T-helper 17 cell (primary cell): ENCODE results near the gene CLDN15. TPM values are rescaled to one million over a fixed set of nuclear protein-coding genes. Genes with fewer than 3 reads are reported as not detected.

Source experiments
- ATAC-seq: fragments of 150-1000 bp; cut with Tn5 transposase; 2 replicates; pipeline ENCODE4 v1.10.0; 2021; ENCODE audit warnings: mild to moderate bottlenecking, moderate library complexity
- DNase-seq, 3 donors: peaks; one replicate each; pipeline versions ENCODE4 v3.0.0 to v3.0.0-alpha.2; 2020 to 2021
- H3K9me3 ChIP-seq: one replicate; pipeline ENCODE4 v1.7.0; 2013; ENCODE audit warnings: low read length, mild to moderate bottlenecking; ENCODE audit not compliant: control insufficient read depth, poor library complexity, severe bottlenecking
- H3K27ac Mint-ChIP-seq: one replicate; pipeline ENCODE4 v1.8.0; 2022; ENCODE audit warnings: mild to moderate bottlenecking, moderate library complexity, mixed read lengths
- H3K27me3 Mint-ChIP-seq: one replicate; pipeline ENCODE4 v1.8.0; 2022; ENCODE audit warnings: mixed read lengths
- H3K36me3 Mint-ChIP-seq: one replicate; pipeline ENCODE4 v1.8.0; 2022; ENCODE audit warnings: low read depth, mixed read lengths
- H3K4me1 Mint-ChIP-seq: one replicate; pipeline ENCODE4 v1.8.0; 2022; ENCODE audit warnings: mild to moderate bottlenecking, mixed read lengths
- H3K4me3 Mint-ChIP-seq: one replicate; pipeline ENCODE4 v1.8.0; 2022; ENCODE audit warnings: mild to moderate bottlenecking, moderate library complexity, mixed read lengths
- total RNA-seq, 4 donors: library from RNA in 2 of 4; stranded (reverse) in 2 of 4; gene quantifications; one replicate each; pipeline ENCODE4 v1.2.3 and lab custom pipeline; 2022 to 2026

The CLDN15 gene
- total RNA-seq, 2 donors from 2014 or later, result 17.3 to 23.0 TPM

- H3K36me3 Mint-ChIP-seq, result peaks cover 2% of the 10 kb centered on the region
- H3K9me3 ChIP-seq, result no peaks in the 10 kb centered on the region
- DNase-seq, result no peak
- H3K27ac Mint-ChIP-seq, result peak overlapping the region; percentile 41
- no peaks in the 10 kb centered on the region for H3K27me3 Mint-ChIP-seq
- no peak for ATAC-seq
- peaks cover 10% of the 10 kb centered on the region for H3K4me1 Mint-ChIP-seq
- no peak overlapping the region for H3K4me3 Mint-ChIP-seq
Measured at GRCh38 chr7:101225650-101226049, 12.0 kb downstream of the CLDN15 start.

GRCh38 chr7:101223528-101223927 lies 14.1 kb downstream of the CLDN15 start:
- DNase-seq (no peak), ATAC-seq (no peak)
- Mint-ChIP-seq H3K4me1 (peaks cover 13% of the 10 kb centered on the region), H3K27me3 (no peaks in the 10 kb centered on the region), H3K4me3 (no peak overlapping the region), H3K36me3 (peaks cover 2% of the 10 kb centered on the region), H3K27ac (no peak overlapping the region)
- H3K9me3 ChIP-seq, result no peaks in the 10 kb centered on the region

GRCh38 chr7:101222275-101222830 lies 15.2 kb downstream of the CLDN15 start:
- no peak for DNase-seq
- Mint-ChIP-seq H3K4me1 (peaks cover 20% of the 10 kb centered on the region), H3K4me3 (no peak overlapping the region), H3K27ac (no peak overlapping the region), H3K36me3 (peaks cover 2% of the 10 kb centered on the region), H3K27me3 (no peaks in the 10 kb centered on the region)
- ATAC-seq, result no peak
- no peaks in the 10 kb centered on the region for H3K9me3 ChIP-seq

GRCh38 chr7:101220295-101220694 lies 17.3 kb downstream of the CLDN15 start:
- ATAC-seq, result no peak
- no peaks in the 10 kb centered on the region for H3K9me3 ChIP-seq
- DNase-seq, result no peak
- peaks cover 2% of the 10 kb centered on the region for H3K36me3 Mint-ChIP-seq
- peaks cover 32% of the 10 kb centered on the region for H3K4me1 Mint-ChIP-seq
- no peak overlapping the region for H3K27ac Mint-ChIP-seq
- H3K27me3 Mint-ChIP-seq, result no peaks in the 10 kb centered on the region
- peak overlapping the region; percentile 21 for H3K4me3 Mint-ChIP-seq

GRCh38 chr7:101218236-101219125 lies 19.1 kb downstream of the CLDN15 start:
- DNase-seq (no peak), ATAC-seq (no peak)
- H3K27me3 Mint-ChIP-seq, result no peaks in the 10 kb centered on the region
- H3K36me3 Mint-ChIP-seq, result no peaks in the 10 kb centered on the region
- H3K4me1 Mint-ChIP-seq, result peaks cover 32% of the 10 kb centered on the region
- H3K4me3 Mint-ChIP-seq, result peak overlapping the region; percentile 92
- H3K27ac Mint-ChIP-seq, result peak overlapping the region; percentile 96
- no peaks in the 10 kb centered on the region for H3K9me3 ChIP-seq

- H3K27ac Mint-ChIP-seq, result peak within 1 kb of the TSS; percentile 96
- H3K4me1 Mint-ChIP-seq, result peaks cover 32% of the 10 kb centered on the region
- H3K36me3 Mint-ChIP-seq, result no peaks in the 10 kb centered on the region
- H3K4me3 Mint-ChIP-seq, result peak within 1 kb of the TSS; percentile 92
- ATAC-seq, result peak; percentile 79
- DNase-seq, result peak; percentile 89 to 91 (median 91)
- no peaks in the 10 kb centered on the region for H3K27me3 Mint-ChIP-seq
- no peaks in the 10 kb centered on the region for H3K9me3 ChIP-seq
Measured at GRCh38 chr7:101217388-101218235, 20.0 kb downstream of the CLDN15 start, which contains the start of the genes PLOD3 and ZNHIT1. TSS of gene PLOD3 (minus strand) at chr7:101217581. CDS start at chr7:101217274, 307 bp downstream. TSS of gene ZNHIT1 (plus strand) at chr7:101218165. CDS start at chr7:101218196, 31 bp downstream.

- ATAC-seq (no peak), DNase-seq (no peak)
- no peaks in the 10 kb centered on the region for H3K9me3 ChIP-seq
- Mint-ChIP-seq H3K36me3 (no peaks in the 10 kb centered on the region), H3K27me3 (no peaks in the 10 kb centered on the region), H3K27ac (peak overlapping the region; percentile 57), H3K4me3 (peak overlapping the region; percentile 92), H3K4me1 (peaks cover 29% of the 10 kb centered on the region)
Measured at GRCh38 chr7:101216860-101217387, 20.7 kb downstream of the CLDN15 start.

- no peak for DNase-seq
- peak overlapping the region; percentile 57 for H3K27ac Mint-ChIP-seq
- peak overlapping the region; percentile 92 for H3K4me3 Mint-ChIP-seq
- H3K9me3 ChIP-seq, result no peaks in the 10 kb centered on the region
- H3K36me3 Mint-ChIP-seq, result no peaks in the 10 kb centered on the region
- H3K27me3 Mint-ChIP-seq, result no peaks in the 10 kb centered on the region
- no peak for ATAC-seq
- peaks cover 26% of the 10 kb centered on the region for H3K4me1 Mint-ChIP-seq
Measured at GRCh38 chr7:101216001-101216859, 21.4 kb downstream of the CLDN15 start.

- DNase-seq, result no peak
- Mint-ChIP-seq H3K4me1 (peaks cover 14% of the 10 kb centered on the region), H3K4me3 (no peak overlapping the region), H3K27ac (no peak overlapping the region), H3K36me3 (peaks cover 3% of the 10 kb centered on the region), H3K27me3 (no peaks in the 10 kb centered on the region)
- H3K9me3 ChIP-seq, result no peaks in the 10 kb centered on the region
- no peak for ATAC-seq
Measured at GRCh38 chr7:101212014-101212413, 25.6 kb downstream of the CLDN15 start.

GRCh38 chr7:101211501-101211900 lies 26.1 kb downstream of the CLDN15 start:
- Mint-ChIP-seq H3K27me3 (no peaks in the 10 kb centered on the region), H3K27ac (no peak overlapping the region), H3K4me1 (peaks cover 10% of the 10 kb centered on the region), H3K36me3 (peaks cover 3% of the 10 kb centered on the region), H3K4me3 (no peak overlapping the region)
- H3K9me3 ChIP-seq, result no peaks in the 10 kb centered on the region
- no peak for ATAC-seq
- DNase-seq, result no peak

GRCh38 chr7:101210143-101210542 lies 27.5 kb downstream of the CLDN15 start:
- DNase-seq, result no peak
- H3K9me3 ChIP-seq, result no peaks in the 10 kb centered on the region
- Mint-ChIP-seq H3K36me3 (peaks cover 6% of the 10 kb centered on the region), H3K27ac (no peak overlapping the region), H3K4me3 (no peak overlapping the region), H3K4me1 (peaks cover 3% of the 10 kb centered on the region), H3K27me3 (no peaks in the 10 kb centered on the region)
- no peak for ATAC-seq

GRCh38 chr7:101208794-101209193 lies 28.8 kb downstream of the CLDN15 start:
- Mint-ChIP-seq H3K27ac (no peak overlapping the region), H3K27me3 (no peaks in the 10 kb centered on the region), H3K4me3 (no peak overlapping the region), H3K4me1 (peaks cover 4% of the 10 kb centered on the region), H3K36me3 (peaks cover 7% of the 10 kb centered on the region)
- H3K9me3 ChIP-seq, result no peaks in the 10 kb centered on the region
- DNase-seq (no peak), ATAC-seq (no peak)
